ENCODE measurements around the gene EMD.
"Not testable (repeated sequence)": the region's sequence is repeated elsewhere in the genome, so short reads cannot be mapped to it uniquely, and the experiment has no call there.

EMD gene

DNA sequence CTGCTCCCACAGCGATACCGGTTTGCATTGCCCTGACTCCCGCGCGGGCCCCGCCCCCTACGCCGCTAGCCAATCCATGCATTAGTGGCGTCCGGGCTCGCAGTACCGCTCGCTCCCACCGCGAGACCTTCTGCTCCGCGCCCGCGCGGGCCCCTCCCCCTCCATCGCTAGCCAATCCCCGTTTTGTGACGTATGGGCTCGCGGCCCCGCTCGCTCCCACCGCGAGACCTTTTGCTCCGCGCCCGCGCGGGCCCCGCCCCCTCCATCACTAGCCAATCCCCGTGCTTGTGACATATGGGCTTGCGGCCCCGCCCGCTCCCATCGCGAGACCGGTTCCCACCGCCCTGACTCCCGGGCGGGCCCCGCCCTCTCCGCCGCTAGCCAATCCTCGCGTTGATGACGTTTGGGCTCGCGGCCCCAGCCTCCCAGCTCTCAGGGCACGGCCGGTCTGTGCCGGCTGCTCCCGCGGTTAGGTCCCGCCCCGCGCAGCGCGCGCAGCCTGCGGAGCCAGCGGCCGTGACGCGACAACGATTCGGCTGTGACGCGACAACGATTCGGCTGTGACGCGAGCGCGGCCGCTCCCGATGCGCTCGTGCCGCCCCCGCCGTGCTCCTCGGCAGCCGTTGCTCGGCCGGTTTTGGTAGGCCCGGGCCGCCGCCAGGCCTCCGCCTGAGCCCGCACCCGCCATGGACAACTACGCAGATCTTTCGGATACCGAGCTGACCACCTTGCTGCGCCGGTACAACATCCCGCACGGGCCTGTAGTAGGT lies at the start of gene EMD:
Gene EMD, plus strand, starts transcription at position 497 of the 770 bp plus-strand sequence. Its CDS starts 190 bp downstream, at position 687.
- DNase-seq (ENCODE audit: low spot score): peak; percentile 95

DNA sequence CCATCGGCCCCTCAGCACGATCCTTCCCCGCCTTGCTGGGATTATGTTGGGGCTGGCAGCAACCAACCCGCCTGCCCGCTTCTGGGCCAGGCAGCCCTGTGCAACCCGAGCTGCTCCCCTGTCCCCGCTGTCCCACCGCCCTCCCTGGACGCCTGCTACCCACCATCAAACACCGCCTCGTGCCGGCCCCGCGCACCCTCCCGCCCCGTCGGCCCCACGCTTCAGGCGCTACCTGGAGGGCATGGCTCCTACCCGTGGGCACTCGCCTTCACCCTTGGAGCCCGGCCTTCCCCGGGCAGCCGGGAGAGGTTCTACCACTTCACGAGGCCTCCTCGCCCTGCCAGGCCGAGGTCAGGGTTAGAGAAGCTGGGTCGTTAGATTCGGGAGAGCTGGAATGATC lies 46.5 kb upstream of the EMD start:
- no peak for DNase-seq (ENCODE audit: low spot score)

DNA sequence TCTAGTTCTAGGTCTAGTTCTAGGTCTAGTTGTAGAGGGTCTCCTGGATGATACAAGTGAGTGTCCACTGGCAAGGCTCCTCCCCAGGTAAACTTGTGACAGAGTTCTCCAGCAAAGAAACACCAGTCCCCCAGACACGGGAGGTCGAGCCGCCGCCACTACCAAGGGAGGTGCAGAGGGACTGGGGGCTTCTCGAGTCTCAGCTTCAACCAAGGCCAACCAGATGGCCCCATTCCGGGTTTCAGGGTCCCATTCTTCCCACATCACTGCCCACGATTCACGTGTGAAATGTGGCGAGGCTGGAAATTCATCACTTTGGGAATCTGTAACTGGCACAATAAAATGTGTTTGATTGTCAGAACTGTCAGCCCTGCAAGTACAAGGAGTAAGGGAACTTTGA lies 46.0 kb upstream of the EMD start:
- DNase-seq (ENCODE audit: low spot score): no peak

DNA sequence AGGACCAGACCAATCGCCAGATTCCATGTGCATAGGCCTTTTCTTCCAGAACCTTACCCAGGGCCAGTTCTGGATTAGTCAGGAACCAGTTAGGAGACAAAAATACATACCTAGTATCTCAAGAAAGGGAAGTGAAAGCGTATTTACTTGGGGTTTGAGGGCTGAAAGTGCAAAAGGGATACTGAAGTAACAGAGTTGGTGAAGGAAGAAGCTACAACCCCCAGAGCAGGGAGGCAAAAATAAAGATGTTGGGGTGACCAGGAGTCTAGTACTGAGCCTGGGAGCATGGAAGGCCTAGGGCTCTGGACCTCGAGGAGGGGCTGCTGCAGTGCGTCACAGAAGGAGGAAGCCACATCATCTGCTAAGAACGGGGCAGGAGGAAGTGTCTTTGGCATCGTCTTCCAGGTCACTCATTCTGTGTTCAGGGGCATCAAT lies 45.2 kb upstream of the EMD start:
- no peak for DNase-seq (ENCODE audit: low spot score)

DNA sequence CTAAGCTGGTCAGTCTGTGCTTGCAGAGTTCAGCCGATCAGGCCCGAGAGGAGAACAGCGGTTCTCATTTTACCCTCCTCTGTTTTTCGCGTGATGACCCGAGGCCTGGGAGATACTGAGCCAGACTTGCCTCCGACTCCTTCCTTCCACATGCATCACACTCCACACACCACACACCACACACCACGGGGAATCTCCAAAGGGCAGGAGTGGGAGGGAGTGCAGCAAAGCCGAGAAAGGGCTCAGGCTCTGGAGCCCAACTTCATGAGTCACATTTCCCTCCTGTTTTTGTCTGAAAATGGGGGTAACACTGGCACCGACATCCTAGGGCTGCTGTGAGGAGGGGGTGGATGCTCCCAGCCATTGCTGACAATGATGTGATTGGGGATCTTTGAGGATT lies 44.6 kb upstream of the EMD start:
- no peak for DNase-seq (ENCODE audit: low spot score)

DNA sequence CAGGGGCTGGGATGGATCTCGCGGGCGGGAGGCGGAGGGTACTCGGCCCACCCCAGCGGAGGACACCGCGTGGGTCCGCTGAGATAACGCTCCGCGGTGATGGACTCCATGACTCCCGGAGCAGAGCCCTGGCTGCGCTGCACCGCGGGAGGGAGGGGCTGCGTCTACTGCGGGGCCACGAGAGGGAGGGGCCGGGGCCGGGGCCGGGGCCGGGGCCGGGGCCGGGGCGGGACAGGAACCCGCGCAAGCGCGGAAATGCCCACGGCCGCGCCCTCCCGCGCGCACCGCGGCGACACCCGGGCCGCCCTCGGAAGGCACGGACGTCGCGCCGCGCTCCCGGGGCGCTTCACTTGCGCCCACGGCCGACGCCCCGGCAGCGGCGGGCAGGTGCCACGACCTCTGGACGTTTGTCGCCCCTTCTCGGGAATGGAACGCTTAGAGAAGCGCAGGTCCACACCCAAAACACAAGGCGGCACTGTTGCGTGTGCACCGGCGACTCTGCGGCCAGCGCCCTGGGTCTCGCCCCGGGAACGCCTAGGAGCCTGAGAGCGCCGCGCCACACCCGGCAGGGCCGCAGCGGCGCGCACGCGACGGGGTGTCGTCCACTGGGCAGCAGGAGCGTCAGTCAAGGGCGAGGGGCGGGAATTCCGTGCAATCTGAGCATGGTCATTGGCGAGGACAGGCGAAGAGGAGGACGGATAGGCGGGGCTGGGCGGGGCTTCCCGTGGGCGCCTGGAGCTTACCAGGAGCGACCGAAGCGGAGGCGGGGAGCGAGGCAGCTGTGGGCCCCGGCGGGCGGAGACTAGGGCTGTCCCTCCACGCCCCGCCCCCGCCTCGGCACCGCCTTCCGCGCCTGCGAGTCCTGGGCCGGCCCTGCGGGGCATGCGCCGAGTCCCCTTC lies 37.4 kb upstream of the EMD start:
- not testable (repeated sequence) for DNase-seq (ENCODE audit: low spot score)

DNA sequence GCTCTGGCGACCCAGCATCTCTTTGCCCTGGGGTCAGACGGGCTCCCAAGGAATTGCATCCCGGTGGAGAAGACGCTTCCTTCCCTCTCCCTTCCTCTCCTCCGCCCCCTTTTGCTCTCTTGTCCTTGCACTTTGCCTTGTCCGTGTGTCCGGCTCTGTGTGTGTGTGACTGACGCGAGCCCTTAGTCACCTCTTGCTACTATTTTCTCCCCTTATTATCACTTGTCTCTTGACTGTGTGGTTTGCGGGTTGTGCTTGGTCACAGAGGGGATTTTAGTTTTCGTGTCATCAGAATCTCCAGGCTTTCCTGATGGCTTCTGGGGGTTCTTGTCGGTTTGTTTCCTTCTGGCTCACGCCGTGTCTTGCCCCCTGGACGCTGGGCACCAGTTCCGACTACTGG lies 36.0 kb upstream of the EMD start:
- DNase-seq (ENCODE audit: low spot score): not testable (repeated sequence)

DNA sequence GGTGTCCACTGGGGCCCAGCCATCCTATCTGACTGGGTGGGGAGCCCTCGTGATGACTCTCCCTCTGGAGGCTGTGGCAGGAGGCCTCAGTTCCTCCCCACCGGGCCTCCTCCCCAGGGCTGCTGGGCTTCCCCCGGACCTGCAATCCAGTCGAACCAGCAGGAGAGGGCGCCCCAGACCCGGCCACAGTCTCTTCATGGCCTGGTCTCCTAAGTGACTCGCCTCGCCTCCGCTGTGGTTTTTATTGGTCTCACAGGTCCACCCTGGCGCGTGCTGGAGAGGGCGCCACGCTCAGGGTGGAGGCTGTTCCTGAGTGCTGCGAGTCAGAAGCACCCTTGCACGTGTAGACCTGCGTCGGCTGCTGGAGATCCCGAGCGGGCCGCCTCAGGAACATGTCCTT lies 35.5 kb upstream of the EMD start:
- DNase-seq (ENCODE audit: low spot score): not testable (repeated sequence)

DNA sequence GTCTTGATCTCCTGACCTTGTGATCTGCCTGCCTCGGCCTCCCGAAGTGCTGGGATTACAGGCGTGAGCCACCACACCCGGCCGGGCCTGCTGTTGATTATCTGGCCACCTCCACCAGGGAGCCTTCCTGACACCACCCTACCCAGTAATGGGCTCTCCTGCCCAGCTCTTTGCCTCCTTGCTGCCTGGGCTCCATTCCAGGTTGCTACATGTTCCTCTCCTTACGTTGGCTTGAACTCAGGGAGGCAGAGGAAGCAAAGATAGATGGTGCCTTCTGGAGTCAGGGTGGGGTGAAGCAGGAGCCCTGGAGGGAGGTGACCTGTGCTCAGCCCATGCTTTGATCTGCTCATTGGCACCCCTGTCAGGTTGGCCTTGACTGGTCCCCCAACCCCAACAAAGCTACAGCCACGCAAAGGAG lies 31.0 kb upstream of the EMD start:
- DNase-seq (ENCODE audit: low spot score): no peak

DNA sequence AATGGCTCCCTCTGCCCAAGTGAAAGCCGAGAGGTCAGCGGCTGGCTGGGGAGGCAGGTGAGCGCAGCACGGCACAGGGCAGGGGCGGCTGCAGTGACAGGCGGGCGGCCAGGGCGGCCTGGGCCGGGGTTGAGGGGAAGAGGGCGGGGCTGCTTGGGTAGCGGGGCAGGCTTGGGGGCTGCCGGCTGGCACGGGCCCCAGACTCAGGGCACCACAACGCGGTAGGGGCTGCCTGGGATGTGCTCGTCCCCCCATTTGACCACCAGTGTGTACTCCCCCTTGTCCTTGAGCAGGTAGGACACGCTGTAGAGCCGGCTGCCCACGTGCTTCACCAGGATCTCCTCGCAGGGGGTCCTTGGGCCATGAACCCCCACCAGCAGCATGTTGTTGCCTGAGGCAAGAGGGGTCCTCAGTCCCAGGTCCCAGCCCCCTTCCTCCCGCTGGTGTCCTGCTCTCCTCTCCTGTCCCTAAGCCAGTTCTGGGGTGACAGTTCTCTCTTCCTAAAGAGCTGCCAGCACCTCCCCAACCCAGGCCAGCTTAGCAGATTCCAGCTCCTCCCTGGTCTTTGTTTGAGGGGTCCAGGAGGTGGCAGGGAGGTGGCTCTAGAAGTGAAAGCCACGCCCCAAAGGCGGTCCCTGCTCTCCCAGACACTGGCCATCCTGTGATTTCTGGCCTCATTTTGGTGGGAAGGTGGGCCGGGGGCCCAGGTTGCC lies 30.3 kb upstream of the EMD start:
- no peak for DNase-seq (ENCODE audit: low spot score)

DNA sequence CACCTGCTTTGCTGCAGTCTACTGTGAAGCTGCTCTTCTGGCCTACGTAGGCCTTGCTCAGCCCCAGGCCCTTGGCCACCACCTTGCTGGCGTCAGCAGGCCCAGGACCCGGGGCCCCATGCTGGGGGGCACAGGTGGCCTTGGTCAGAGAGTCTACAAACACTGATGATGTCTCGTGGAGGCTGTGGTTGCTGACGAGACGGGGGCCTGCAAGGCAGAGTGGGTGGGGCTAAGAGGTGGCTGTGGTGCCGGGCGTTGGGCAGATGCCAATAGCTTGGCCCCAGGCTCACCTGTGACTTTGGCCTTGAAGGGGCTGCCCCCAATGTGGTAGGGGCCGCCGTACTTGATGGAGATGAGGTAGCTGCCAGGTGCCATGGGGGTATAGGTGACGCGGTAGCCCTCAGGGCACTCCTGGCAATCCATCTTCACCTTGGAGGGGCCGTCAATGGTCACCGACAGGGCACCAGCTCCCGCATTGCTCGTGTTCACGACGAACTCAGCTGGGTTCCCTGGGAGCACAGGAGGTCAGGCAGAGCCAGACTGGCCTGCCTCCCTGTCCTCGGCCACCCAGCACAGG lies 29.6 kb upstream of the EMD start:
- DNase-seq (ENCODE audit: low spot score): no peak

DNA sequence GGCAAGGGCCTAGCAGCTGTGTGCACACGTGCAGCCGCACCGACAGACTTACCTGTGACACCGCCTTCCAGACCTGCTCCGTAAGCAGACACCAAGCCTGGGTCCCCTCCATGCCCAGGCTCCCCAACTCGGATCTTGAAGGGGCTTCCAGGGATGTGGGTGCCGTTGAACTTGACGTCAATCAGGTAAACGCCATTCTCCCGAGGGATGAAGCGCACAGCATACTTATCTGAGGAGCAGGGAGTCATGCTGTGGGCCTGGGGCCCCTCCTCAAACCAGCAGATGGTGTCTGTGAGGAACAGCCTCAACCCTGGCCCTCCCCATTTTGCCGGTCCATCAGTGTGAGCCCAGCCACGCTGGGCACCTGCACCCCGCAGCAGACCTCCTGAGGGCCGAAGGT lies 29.1 kb upstream of the EMD start:
- no peak for DNase-seq (ENCODE audit: low spot score)

DNA sequence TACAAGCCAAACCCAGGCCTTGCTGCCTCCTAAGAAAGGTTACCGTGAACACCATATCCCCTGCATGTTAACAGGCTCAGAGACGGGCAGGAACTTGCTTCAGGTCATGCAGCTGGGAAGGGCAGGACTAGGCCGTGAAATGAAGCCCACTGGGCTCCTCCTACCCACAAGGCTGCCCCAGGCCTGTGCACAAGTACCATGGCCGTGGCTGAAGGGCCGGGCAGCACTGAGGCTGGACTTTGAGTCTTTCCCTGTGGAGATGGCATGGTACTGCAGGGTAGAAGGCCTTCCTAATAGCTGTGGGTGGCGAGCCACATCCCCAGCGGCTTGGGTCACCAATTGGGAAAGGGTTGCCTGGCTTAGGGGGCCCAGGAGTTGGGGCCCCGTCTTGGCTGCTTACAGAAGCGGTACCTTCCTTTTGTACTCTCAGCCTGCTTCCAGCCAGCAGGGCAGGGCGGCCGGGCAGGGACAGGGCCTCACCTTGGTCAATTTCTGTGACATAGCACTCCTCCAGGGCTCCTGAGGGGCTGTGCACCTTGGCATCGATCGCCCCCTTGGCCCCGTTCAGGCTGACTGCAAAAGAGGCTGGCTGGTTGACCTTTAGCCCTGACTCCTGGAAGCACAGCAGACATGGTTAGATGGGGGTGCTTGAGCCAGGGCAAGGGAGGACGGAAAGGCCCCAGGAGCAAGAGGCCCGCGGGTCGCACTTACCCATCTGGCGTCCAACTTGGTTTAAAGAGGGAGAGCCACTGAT lies 28.5 kb upstream of the EMD start:
- no peak for DNase-seq (ENCODE audit: low spot score)

DNA sequence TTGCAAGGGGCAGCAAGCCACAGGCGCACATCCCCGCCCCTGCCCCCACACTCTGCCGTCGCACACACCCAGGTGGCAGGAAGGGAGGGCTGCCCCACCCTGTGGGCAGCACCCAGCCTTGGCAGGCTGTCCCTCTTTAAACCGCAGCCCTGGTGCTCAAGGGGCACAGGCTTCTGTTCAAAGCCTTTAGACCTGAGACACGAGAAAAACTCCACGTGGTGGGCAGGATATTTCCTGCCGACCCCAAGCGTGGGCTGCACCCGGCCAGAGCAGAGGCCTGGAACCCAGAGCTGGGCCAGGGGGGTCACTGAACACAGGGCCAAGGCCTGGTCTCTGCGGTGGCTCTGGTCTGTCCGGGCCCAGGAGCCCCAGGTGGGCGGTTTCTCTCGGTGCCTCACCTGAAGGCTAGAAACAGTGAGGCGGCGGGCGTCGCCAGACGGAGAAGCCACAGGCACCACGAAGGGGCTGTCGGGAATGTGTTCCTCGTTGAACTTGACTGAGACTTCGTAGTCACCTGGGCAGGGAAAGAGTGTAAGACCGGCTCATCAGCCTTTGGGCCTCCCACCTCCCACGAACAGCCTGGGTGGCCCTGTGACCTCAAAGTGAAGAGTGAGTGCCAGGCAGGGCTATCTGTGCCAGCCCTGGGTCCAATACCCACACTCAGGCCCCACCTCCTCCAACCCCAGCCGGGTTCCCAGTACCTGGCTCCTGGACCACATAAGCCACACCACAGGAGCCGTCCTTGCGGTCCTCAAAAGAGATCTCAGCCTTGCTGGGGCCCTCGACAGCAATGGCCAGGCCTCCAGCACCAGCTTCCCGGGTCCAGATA lies 27.7 kb upstream of the EMD start:
- no peak for DNase-seq (ENCODE audit: low spot score)

DNA sequence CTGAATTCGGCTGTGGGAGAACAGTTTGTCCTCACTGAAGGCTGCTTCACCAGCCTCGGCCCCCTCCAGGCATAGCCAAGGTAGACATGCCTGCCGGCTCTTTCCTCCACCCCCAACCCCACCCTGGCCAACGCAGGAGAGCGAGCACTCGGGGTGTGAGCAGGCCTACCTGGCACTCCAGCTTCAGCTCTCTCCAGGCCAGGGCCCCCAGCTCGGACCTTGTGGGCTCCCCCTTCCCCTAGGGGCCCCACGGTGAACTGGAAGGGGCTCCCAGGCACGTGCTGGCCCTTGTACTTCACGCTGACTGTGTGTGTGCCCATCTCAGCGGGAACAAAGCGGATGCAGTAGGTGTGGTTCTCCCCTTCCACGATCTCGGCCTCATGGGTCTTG lies 27.1 kb upstream of the EMD start:
- no peak for DNase-seq (ENCODE audit: low spot score)

DNA sequence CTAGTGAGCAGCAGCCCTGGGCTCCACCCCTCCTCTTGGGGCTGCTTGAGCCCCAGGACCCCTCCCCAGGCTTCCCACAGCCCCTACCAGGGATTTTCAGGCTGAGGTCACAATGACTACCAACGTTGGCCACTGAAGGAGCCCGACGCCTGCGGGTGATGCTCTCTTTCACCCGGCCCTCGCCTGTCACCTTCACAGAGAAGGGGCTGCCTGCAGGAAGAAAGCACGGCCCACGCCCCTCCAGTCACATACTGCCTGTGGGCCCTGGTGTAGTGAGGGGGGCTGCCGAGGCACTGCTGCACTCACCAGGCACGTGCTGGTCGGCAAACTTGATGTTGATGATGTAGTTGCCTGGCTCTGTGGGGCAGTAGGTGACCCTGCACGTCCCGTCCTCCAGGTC lies 26.6 kb upstream of the EMD start:
- DNase-seq (ENCODE audit: low spot score): no peak

DNA sequence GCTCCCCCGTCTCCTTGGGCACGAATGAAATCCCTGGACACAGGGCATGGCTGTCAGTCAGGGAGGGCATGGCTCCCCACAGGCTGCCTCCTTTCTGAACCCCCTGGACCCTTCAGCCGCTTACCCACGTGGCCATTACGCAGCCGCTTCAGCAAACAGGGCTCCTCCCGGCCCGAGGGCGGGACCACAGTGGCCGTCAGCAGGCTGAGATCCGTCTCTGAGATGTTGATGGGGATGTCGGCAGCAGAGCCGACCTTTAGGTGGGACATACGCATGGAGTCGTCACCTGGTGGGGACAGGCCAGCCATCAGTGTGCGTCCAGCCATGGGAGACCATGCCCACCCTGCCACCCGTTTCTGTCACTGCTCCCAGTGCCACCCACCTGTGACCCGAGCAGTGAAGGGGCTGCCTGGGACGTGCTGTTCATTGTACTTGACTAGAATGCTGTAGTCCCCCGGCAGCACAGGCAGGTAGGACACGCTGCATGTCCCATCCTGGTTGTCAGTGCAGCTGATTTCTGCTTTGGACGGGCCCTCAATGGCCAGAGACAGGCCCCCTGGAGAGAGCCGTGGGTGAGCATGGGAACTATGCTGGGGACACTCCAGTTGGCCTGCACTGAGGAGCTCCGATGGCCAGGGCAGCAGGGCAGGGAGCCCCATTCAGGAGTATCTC lies 25.8 kb upstream of the EMD start:
- no peak for DNase-seq (ENCODE audit: low spot score)

DNA sequence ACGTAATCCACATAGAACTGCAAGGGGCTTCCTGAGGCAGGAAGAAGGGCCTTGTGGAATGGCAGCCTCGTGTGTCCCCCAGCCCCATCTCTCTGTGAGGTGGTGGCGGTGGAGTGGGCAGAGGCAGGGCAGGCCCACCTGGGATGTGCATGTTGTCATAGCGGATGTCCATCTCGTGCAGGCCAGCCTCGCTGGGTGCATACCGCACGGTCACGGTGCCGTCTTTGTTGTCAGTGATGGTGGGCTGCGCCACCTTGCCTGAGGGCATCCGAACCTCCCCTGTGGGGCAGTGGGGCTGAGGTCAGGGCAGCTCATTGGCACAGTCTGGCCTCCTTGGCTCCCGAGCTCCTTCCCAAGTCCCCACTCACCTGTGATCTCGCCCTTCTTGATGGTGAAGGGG lies 25.1 kb upstream of the EMD start:
- no peak for DNase-seq (ENCODE audit: low spot score)

DNA sequence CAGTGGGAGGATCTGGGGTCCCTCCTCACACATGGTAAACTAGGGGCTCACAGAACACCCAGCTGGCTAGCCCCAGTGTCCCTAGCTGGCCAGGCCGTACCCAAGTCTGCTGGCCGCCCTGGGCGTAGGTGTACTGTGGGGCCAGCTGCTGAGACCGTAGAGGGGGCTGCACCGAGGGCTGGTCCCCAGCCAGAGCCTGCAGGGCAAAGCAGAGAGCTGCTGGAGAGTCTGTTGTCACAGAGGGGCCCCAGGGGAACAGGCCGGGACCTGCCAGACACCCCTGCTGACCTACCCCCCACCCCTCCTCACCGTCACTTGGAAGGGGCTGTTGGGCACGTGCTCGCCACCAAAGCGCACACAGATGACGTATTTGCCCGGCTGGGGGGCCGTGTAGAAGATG lies 24.6 kb upstream of the EMD start:
- no peak for DNase-seq (ENCODE audit: low spot score)

Data from activated CD4-positive, alpha-beta T cell treated with anti-CD3 and anti-CD28 coated beads, Interleukin-2, Interleukin-4, amounts not matched to agents 100 ng/mL and 50 ng/mL, durations not matched to agents 16 hours and 8 hours (primary cell).